Effector memory CD8-positive, alpha-beta T cell (primary cell): Measurements from ENCODE around the gene TMPRSS15.
"Not testable (repeated sequence)": the region's sequence is repeated elsewhere in the genome, so short reads cannot be mapped to it uniquely, and the experiment has no call there.

Source experiments
- ATAC-seq: fragments of 150-1000 bp; cut with Tn5 transposase; replicated peaks from 2 replicates; pipeline ENCODE4 v1.10.0; 2021; ENCODE audit warnings: mild to moderate bottlenecking, moderate library complexity
- DNase-seq, 3 experiments: peaks; one replicate each; pipeline ENCODE4 v3.0.0; 2021
- H3K27ac Mint-ChIP-seq, 2 donors: one replicate each; pipeline ENCODE4 v1.8.0; 2022; ENCODE audit warnings: mild to moderate bottlenecking in 2 of 2, mixed read lengths in 2 of 2, moderate library complexity in 2 of 2
- H3K27me3 Mint-ChIP-seq, 2 donors: one replicate each; pipeline ENCODE4 v1.8.0; 2022; ENCODE audit warnings: mixed read lengths in 2 of 2
- H3K36me3 Mint-ChIP-seq: one replicate; pipeline ENCODE4 v1.8.0; 2022; ENCODE audit warnings: mild to moderate bottlenecking, moderate library complexity, mixed read lengths; ENCODE audit not compliant: insufficient read depth
- H3K4me1 Mint-ChIP-seq, 2 donors: one replicate each; pipeline ENCODE4 v1.8.0; 2022; ENCODE audit warnings: low read depth in 2 of 2, mixed read lengths in 2 of 2
- H3K4me3 Mint-ChIP-seq, 2 donors: one replicate each; pipeline ENCODE4 v1.8.0; 2022; ENCODE audit warnings: mild to moderate bottlenecking in 2 of 2, mixed read lengths in 2 of 2, moderate library complexity in 2 of 2
- H3K9me3 Mint-ChIP-seq, 2 donors: one replicate each; pipeline ENCODE4 v1.8.0; 2022; ENCODE audit warnings: mixed read lengths in 2 of 2

TMPRSS15 gene

DNA sequence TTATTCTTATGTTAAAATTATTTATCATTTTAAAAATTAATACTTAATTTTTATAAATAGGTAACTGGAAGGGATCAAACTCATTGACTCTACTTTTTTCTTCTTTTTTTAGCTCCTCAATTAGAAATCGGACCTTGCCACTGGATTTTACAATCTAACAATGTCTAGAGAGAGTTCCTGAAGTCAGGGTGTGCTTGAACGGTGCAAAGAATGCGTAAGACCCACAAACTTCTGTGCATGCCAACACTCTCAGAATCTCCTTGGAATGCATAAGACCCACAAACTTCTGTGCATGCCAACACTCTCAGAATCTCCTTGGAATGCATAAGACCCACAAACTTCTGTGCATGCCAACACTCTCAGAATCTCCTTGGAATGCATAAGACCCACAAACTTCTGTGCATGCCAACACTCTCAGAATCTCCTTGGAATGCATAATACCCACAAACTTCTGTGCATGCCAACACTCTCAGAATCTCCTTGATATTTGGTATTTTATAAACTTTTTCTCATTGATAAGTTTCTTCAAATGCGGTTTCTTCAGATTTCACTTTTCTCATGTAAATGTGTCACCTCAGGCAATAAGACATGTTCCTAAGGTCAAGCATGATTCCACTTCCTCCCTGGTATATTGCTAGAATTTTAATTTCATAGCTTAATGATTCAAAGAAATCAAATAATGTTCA, 20.5 kb downstream of the TMPRSS15 start:
- H3K4me3 Mint-ChIP-seq, H3K9me3 Mint-ChIP-seq, H3K27ac Mint-ChIP-seq, H3K36me3 Mint-ChIP-seq, DNase-seq, ATAC-seq, H3K4me1 Mint-ChIP-seq, H3K27me3 Mint-ChIP-seq: not testable (repeated sequence)

- H3K4me3 Mint-ChIP-seq, result no peak overlapping the region
- ATAC-seq (no peak), DNase-seq (no peak)
- no peaks in the 10 kb centered on the region for H3K4me1 Mint-ChIP-seq
- no peak overlapping the region for H3K27ac Mint-ChIP-seq
- no peaks in the 10 kb centered on the region for H3K36me3 Mint-ChIP-seq
- no peaks in the 10 kb centered on the region for H3K9me3 Mint-ChIP-seq
- no peaks in the 10 kb centered on the region for H3K27me3 Mint-ChIP-seq
Measured at GRCh38 chr21:18382141-18382540, 21.4 kb downstream of the TMPRSS15 start.

- ATAC-seq (no peak), DNase-seq (no peak)
- Mint-ChIP-seq H3K9me3 (no peaks in the 10 kb centered on the region), H3K36me3 (no peaks in the 10 kb centered on the region), H3K4me1 (no peaks in the 10 kb centered on the region), H3K27ac (no peak overlapping the region), H3K27me3 (no peaks in the 10 kb centered on the region), H3K4me3 (no peak overlapping the region)
Measured at GRCh38 chr21:18373606-18374005, 30.0 kb downstream of the TMPRSS15 start.

DNA sequence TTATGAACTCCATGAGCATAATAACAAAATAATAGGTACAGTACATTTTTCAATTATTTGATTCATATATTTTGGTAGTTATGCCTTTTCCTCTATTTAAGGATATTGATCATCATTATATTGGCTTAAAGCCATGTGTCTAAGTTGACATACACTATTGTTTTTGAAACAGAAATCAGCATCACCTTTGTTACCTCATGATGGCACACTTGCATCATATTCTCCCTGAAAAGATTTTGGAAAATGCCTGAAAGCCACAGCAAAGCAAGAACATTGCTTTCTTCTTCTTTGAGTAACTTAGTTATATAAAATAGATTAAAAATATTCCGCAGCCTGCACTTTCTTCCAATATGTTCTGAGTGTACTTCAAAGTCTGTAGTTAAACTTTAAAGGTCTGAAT, 33.3 kb downstream of the TMPRSS15 start:
- DNase-seq, result no peak
- Mint-ChIP-seq H3K27ac (no peak overlapping the region), H3K4me3 (no peak overlapping the region), H3K4me1 (no peaks in the 10 kb centered on the region), H3K36me3 (no peaks in the 10 kb centered on the region), H3K27me3 (no peaks in the 10 kb centered on the region), H3K9me3 (no peaks in the 10 kb centered on the region)
- no peak for ATAC-seq

GRCh38 chr21:18369115-18369514, 34.5 kb downstream of the TMPRSS15 start:
- Mint-ChIP-seq H3K36me3 (no peaks in the 10 kb centered on the region), H3K27me3 (no peaks in the 10 kb centered on the region), H3K27ac (no peak overlapping the region), H3K9me3 (no peaks in the 10 kb centered on the region), H3K4me3 (no peak overlapping the region), H3K4me1 (no peaks in the 10 kb centered on the region)
- ATAC-seq (no peak), DNase-seq (no peak)

DNA sequence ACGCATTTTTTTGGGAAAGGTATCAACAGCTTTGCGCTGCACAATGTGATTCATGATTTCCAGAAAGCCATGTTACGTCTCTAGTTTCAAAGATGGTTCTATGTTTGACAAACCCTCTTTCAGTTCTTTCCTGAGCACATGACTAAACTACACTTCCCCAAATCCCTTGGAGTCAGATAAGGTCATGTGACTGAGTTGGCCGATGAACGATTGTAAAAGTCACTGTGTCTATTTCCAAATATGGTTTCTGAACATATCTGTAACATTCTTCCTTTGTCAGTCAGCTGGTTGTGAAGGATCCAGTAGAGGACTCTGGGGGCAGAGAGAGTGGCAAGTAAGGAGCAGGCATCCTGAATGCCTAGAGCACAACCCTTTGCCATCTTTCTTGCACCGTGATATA, 35.4 kb downstream of the TMPRSS15 start:
- no peak for DNase-seq
- Mint-ChIP-seq H3K4me1 (no peaks in the 10 kb centered on the region), H3K9me3 (no peaks in the 10 kb centered on the region), H3K4me3 (no peak overlapping the region), H3K36me3 (no peaks in the 10 kb centered on the region), H3K27me3 (no peaks in the 10 kb centered on the region), H3K27ac (no peak overlapping the region)
- no peak for ATAC-seq

DNA sequence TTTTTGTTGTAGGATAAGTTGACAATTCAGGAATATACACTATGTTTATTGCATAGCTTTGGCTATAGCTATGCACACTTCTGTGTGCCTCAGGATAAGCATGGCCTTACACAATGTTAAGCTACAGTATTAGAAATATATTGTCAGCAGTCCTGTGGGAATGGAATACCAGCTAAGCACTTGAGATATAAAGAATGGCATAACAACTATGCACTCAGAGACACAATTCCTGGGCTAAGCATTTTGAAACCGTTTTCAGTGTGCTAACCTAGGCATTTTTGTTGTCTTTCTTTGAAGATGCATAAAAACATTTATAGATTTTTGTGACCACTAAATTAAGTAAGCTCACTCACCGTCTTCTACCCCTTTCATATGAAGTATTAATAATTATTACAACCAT, 46.8 kb downstream of the TMPRSS15 start:
- ATAC-seq (no peak), DNase-seq (no peak)
- H3K27me3 Mint-ChIP-seq, result no peaks in the 10 kb centered on the region
- H3K4me1 Mint-ChIP-seq, result no peaks in the 10 kb centered on the region
- H3K9me3 Mint-ChIP-seq, result peaks cover 4 to 6% of the 10 kb centered on the region in 2 donors
- no peaks in the 10 kb centered on the region for H3K36me3 Mint-ChIP-seq
- no peak overlapping the region for H3K27ac Mint-ChIP-seq
- no peak overlapping the region for H3K4me3 Mint-ChIP-seq

DNA sequence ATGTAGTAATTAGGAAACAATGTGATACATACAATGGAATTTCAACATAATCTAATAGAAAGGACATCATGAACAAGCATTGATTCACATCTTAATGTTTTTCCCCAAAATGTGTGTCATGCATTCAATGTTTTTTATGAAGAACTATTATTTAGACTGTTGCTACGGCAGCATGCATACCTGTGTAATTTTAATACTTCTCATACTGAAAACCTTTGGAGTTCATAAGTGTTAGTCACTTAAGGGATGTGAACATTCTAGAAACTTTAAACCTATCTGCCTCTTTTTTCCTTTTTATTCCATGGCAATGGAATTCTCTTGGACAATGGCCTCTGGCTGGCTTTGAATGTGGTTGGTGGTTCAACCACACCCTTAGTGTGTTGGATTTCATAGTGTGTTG, 48.6 kb downstream of the TMPRSS15 start:
- DNase-seq (no peak), ATAC-seq (no peak)
- Mint-ChIP-seq H3K36me3 (no peaks in the 10 kb centered on the region), H3K27ac (no peak overlapping the region), H3K4me3 (no peak overlapping the region), H3K4me1 (no peaks in the 10 kb centered on the region), H3K9me3 (peaks cover 0 to 2% of the 10 kb centered on the region in 2 donors), H3K27me3 (no peaks in the 10 kb centered on the region)

DNA sequence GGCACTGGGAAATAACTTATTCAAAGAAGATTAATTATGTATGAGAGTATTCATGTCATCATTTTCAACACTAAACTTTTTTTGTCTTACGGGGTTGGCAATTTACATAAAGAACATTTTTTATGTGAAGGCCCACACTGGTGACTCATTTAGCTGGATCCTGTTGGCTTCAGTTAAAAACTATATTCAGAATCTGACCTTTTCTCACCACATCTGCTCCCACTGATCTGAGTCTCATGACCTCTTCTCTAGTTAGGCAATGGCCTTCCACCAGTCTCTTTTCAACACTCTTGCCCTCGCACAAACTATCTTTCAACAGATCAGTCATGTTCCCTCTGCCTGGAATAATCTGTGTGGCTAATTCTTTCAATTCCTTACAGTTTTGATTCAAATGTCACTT, 53.4 kb downstream of the TMPRSS15 start:
- no peak overlapping the region for H3K27ac Mint-ChIP-seq
- H3K9me3 Mint-ChIP-seq, result no peaks in the 10 kb centered on the region
- ATAC-seq (no peak), DNase-seq (no peak)
- no peak overlapping the region for H3K4me3 Mint-ChIP-seq
- no peaks in the 10 kb centered on the region for H3K36me3 Mint-ChIP-seq
- H3K27me3 Mint-ChIP-seq, result no peaks in the 10 kb centered on the region
- H3K4me1 Mint-ChIP-seq, result no peaks in the 10 kb centered on the region

DNA sequence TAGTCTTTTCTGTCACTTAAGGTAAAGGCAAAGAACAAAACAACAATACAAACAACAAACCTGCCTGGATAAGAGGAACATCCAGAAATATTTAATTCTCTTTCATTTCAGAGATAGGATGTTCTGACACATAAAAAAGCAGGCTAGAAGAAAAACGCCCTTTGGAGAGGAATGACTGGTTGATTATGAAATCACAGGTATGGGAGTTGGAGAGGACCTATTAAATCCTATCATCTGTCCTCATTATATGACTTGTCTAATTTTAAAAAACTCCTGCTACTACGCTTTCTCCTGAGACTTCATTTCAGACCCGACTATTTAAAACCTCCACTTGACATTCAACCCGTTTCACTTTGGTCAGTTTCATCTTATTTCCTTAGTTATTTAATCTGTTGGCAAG, 54.1 kb downstream of the TMPRSS15 start:
- Mint-ChIP-seq H3K4me1 (no peaks in the 10 kb centered on the region), H3K9me3 (no peaks in the 10 kb centered on the region), H3K27me3 (no peaks in the 10 kb centered on the region), H3K27ac (no peak overlapping the region), H3K36me3 (no peaks in the 10 kb centered on the region), H3K4me3 (no peak overlapping the region)
- ATAC-seq (no peak), DNase-seq (no peak)

GRCh38 chr21:18340387-18340942, 63.1 kb downstream of the TMPRSS15 start:
- no peak overlapping the region for H3K27ac Mint-ChIP-seq
- H3K36me3 Mint-ChIP-seq, result no peaks in the 10 kb centered on the region
- peaks cover 0 to 2% of the 10 kb centered on the region in 2 donors for H3K9me3 Mint-ChIP-seq
- H3K4me3 Mint-ChIP-seq, result no peak overlapping the region
- H3K4me1 Mint-ChIP-seq, result no peaks in the 10 kb centered on the region
- DNase-seq (no peak), ATAC-seq (no peak)
- no peaks in the 10 kb centered on the region for H3K27me3 Mint-ChIP-seq

GRCh38 chr21:18335651-18336236, 67.8 kb downstream of the TMPRSS15 start:
- ATAC-seq, result no peak
- DNase-seq, result no peak
- Mint-ChIP-seq H3K4me1 (no peaks in the 10 kb centered on the region), H3K27me3 (no peaks in the 10 kb centered on the region), H3K9me3 (peaks cover 0 to 2% of the 10 kb centered on the region in 2 donors), H3K36me3 (no peaks in the 10 kb centered on the region), H3K27ac (no peak overlapping the region), H3K4me3 (no peak overlapping the region)

DNA sequence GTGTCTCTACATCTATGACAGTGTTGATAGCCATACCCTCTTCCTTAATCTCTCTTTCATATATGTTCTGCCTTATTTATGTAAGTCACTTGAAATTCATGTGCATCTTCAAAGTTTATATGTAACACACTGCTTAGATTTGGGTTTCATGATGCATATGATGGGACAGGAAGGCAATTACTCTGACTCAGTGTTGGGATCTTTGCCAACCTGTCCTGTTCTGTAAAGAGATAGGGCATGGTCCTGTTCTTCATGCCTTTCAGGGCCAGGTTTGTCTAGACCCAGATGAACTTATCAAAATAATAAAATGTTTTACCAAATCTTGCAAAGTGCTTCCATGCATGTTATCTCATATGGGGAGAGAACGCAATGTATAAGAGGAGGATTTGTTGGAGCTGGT, 69.5 kb downstream of the TMPRSS15 start:
- H3K27ac Mint-ChIP-seq, result no peak overlapping the region
- H3K9me3 Mint-ChIP-seq, result peaks cover 0 to 4% of the 10 kb centered on the region in 2 donors
- DNase-seq, result no peak
- no peaks in the 10 kb centered on the region for H3K27me3 Mint-ChIP-seq
- no peaks in the 10 kb centered on the region for H3K4me1 Mint-ChIP-seq
- no peaks in the 10 kb centered on the region for H3K36me3 Mint-ChIP-seq
- no peak overlapping the region for H3K4me3 Mint-ChIP-seq
- ATAC-seq, result no peak

GRCh38 chr21:18318156-18318555, 85.4 kb downstream of the TMPRSS15 start:
- Mint-ChIP-seq H3K9me3 (peaks cover 0 to 10% of the 10 kb centered on the region in 2 donors), H3K27ac (no peak overlapping the region), H3K27me3 (no peaks in the 10 kb centered on the region), H3K36me3 (no peaks in the 10 kb centered on the region), H3K4me3 (no peak overlapping the region), H3K4me1 (no peaks in the 10 kb centered on the region)
- ATAC-seq (no peak), DNase-seq (no peak)
